Endothelial cell of coronary artery (primary cell): ENCODE data around the gene CXCL10. TPM values are rescaled to one million over a fixed set of nuclear protein-coding genes. Genes with fewer than 3 reads are reported as not detected.

Experiments
- total RNA-seq: library from RNA; depleted of rRNA; stranded (reverse); fragments of >200 nt; gene quantifications from 2 replicates; pipeline ENCODE4 v1.2.3, GENCODE V29; 2014

Gene CXCL10
- 0.09 TPM in 2 replicates for total RNA-seq

DNA sequence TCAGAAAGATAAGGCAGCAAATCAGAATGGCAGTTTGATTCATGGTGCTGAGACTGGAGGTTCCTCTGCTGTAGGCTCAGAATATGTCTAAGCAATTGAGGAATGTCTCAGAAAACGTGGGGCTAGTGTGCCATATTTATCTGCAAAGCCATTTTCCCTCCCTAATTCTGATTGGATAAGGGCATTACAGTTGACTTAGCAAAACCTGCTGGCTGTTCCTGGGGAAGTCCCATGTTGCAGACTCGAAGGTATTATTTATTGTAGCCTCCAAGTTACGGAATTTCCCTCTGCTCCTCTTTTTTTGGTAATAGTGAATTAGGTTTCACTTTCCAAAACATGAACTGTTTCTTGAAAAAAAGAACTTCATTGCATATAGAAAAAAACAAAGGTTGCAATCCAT lies at the start of gene CXCL10:
TSS of gene CXCL10 (minus strand) at position 109 of the 400 bp plus-strand sequence. CDS start at position 43, 66 bp downstream.

DNA sequence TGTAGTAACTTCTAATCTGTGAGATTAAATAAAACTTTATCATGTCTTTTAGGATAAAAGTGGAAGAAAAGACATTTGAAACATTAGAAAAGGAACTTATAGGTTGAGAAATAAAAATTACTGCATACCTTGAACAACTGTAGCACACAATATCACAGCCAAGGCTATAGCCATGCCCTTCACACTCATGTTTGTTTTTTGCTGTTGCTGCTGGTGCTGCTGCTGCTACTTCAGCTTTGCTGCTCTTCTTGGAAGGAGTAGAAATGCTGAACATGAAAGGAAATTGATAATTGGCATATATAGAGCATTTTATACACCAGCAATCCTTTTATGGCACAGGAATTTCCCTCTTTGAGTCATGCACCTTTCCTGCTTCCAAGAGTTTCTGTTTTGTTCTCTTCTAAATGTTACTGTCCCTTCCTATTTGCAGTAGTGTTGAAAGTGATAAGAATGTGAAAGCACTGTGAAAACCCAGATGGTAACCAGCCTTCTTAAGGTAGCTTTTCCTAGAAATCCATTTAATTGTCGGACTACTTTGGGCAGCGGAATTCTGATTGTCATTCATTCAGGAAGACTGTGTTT lies 12.6 kb upstream of the CXCL10 start, which contains the start of gene CXCL11:
TSS of gene CXCL11 (minus strand) at position 272 of the 582 bp plus-strand sequence. CDS start at position 189, 83 bp downstream.

DNA sequence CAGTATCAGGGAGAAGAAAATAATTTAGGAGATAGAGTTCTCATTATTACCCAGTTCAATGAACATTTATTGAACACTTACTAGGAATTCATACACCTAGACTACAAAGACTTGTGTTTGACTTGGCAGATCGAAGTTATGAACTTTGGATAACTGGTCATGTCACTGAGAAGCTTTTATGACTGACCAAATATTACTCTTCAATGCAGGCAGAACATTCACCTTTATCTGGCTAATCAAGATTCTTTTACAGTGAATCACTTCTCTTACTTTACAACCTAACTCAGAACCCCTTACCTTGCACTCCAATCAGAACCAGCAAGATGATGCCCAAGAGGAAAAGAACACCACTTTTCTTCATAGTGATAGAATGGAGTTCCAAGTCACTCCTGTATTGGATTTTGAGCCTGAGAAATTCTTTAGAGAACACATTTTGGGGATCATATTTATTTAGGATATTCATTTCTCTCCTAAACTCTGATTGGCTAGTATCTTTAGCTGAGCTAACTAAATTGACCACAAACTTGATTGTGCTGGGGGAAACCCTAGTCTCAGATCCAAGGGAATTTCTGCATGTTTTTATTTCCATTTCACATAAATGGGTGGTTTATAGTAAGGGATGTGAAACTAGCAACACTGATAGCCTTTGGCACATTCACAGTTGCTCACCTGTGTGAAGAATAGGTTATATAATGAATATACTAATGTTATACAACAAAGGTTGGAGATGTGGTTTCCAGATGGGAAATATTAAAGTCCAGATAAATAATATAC lies 16.0 kb downstream of the CXCL10 start, which contains the start of gene CXCL9:
TSS of gene CXCL9 (minus strand) at position 421 of the 774 bp plus-strand sequence. CDS start at position 361, 60 bp downstream.

Other genes with a start within 250 kb of the CXCL10 start
- gene PPEF2, start 121.0 kb downstream of the CXCL10 start, total RNA-seq = not detected in 2 replicates
- gene NAAA, start 82.5 kb downstream of the CXCL10 start, total RNA-seq = 16.3 and 20.3 TPM in 2 replicates
- gene SDAD1, start 32.6 kb downstream of the CXCL10 start, total RNA-seq = 19.7 and 20.2 TPM in 2 replicates
- not detected in 2 replicates for gene CXCL9, start 16.0 kb downstream of the CXCL10 start, total RNA-seq
- 0.66 and 0.99 TPM in 2 replicates for gene CXCL11, start 12.6 kb upstream of the CXCL10 start, total RNA-seq
- gene ART3, start 51.2 kb upstream of the CXCL10 start, total RNA-seq = under 0.01 TPM in 1 of 2 replicates, not detected in the other
- gene NUP54, start 124.9 kb upstream of the CXCL10 start, total RNA-seq = 47.5 and 49.2 TPM in 2 replicates
- 155 and 251 TPM in 2 replicates for gene SCARB2, start 190.3 kb upstream of the CXCL10 start, total RNA-seq
- gene FAM47E, start 228.2 kb upstream of the CXCL10 start, total RNA-seq = 0.18 and 0.28 TPM in 2 replicates